Activated T-cell treated with anti-CD3 and anti-CD28 coated beads, Interleukin-2, amount 50 U/mL, for 24 hours (primary cell): ENCODE results near the gene DOK6.

Experiments
- DNase-seq: peaks from one replicate; pipeline ENCODE4 v3.0.0-alpha.2; 2020
- H3K27ac Mint-ChIP-seq: 2 replicates; pipeline ENCODE4 v1.8.0; 2020; ENCODE audit warnings: mild to moderate bottlenecking, mixed read lengths
- H3K27me3 Mint-ChIP-seq: 2 replicates; pipeline ENCODE4 v1.8.0; 2020; ENCODE audit warnings: mixed read lengths
- H3K36me3 Mint-ChIP-seq: 2 replicates; pipeline ENCODE4 v1.8.0; 2020; ENCODE audit warnings: low read depth, mixed read lengths
- H3K4me1 Mint-ChIP-seq: 2 replicates; pipeline ENCODE4 v1.8.0; 2020; ENCODE audit warnings: low read depth, mixed read lengths
- H3K4me3 Mint-ChIP-seq: 2 replicates; pipeline ENCODE4 v1.8.0; 2020; ENCODE audit warnings: mild to moderate bottlenecking, moderate library complexity, mixed read lengths
- H3K9me3 Mint-ChIP-seq: 2 replicates; pipeline ENCODE4 v1.8.0; 2020; ENCODE audit warnings: mixed read lengths

The DOK6 gene

DNA sequence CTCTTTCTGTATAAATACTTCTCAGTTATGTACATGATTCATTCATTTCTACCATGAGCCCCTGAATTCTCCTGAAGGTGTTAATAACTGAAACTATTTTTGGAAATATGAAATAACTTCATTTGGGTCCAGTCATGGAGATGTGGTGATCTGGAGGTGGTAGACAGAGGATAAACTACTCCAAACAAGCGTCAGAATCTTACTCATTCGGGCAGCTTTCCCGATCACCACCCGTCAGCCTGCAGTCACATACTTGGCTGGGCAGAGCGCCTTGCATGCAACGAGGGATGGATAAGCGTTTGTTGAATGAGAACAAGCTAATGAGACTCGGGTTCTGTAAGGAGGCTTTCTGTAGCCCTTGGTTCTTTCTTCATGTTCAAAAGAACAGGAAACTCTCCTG, 324.3 kb downstream of the DOK6 start:
- Mint-ChIP-seq H3K27me3 (no peaks in the 10 kb centered on the region), H3K9me3 (no peaks in the 10 kb centered on the region), H3K4me1 (peaks cover 8% of the 10 kb centered on the region), H3K4me3 (no peak overlapping the region), H3K27ac (no peak overlapping the region), H3K36me3 (peaks cover 3% of the 10 kb centered on the region)
- no peak for DNase-seq

DNA sequence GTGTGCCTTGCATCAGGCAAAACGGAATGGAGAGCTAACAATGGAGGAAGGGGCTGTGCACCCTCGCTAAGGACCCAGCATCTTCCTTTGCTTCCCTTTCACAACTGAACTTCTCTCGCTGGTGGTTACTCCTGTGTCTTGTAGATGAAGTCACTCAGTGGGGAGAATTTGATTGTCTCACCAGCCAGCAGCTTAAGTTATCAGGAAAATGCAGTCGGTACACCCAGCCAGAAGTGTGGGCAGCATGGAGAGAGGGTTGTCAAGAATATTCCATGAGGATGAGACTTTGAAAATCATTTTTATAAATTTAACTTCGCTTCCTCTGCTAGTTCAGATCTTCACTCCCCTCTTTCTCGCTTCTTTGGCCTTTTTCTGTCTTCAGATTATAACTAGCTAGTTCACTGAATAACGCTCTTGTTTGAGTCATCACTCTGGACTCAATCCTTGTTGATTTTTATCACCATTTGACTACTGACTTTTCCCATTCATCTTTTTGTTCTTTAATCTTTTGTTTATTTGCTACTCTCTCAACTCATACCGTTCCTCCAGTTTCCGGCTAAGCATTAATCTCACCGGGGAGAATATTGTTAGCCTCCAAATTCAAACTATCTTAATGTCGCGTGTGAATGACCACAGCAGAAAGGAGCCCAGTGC, 325.3 kb downstream of the DOK6 start:
- Mint-ChIP-seq H3K4me3 (no peak overlapping the region), H3K4me1 (peaks cover 8% of the 10 kb centered on the region), H3K36me3 (peaks cover 3% of the 10 kb centered on the region), H3K27me3 (no peaks in the 10 kb centered on the region), H3K9me3 (no peaks in the 10 kb centered on the region), H3K27ac (no peak overlapping the region)
- DNase-seq, result no peak

DNA sequence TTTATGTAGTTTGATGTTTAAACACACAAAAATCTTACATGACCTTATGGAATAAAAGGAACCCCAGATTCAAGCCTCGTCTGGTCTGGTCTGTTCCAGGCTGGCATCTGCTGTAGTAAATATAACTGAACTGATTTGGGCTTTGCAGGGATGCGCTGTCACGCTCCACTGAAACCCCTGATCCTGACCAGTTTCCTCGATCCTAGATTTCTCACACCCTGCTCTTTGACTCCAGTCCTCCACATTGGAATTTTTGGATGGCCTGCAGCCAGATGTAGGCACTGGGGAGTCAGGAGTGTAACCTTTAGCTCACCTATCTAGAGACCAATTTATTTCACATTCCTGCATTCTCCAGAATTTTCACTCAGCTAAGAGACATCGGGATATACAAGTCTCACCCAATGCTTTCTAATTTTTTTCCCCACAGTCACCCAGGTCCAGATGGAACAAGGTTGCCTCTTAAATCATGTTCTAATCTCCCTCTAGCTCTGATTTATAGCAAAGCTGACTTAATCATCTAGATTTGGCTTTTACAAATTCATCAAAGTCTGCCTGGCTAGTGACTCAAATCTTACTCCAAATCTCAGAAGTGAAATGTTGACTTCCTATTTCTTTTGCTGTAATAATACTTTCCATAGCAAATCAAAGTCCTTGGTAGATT, 327.4 kb downstream of the DOK6 start:
- no peak overlapping the region for H3K27ac Mint-ChIP-seq
- no peak for DNase-seq
- H3K36me3 Mint-ChIP-seq, result peaks cover 3% of the 10 kb centered on the region
- no peak overlapping the region for H3K4me3 Mint-ChIP-seq
- H3K27me3 Mint-ChIP-seq, result no peaks in the 10 kb centered on the region
- H3K4me1 Mint-ChIP-seq, result peaks cover 8% of the 10 kb centered on the region
- H3K9me3 Mint-ChIP-seq, result no peaks in the 10 kb centered on the region

DNA sequence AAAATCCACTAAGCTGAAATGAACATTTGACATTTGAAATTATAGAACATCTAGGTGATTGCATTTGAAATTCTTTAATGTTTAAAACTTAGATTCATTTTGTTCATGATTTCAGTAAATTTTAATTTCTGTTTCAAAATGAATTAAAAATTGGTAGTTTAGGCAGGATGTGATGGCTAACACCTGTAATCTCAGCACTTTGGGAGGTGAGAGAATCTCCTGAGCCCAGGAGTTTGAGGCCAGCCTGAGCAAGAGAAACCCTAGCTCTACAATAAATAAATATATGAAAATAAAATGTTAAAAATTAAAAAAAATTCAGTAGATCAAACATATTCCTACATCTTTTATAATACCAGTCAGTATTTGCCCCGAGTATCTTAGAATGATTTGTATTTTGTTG, 330.0 kb downstream of the DOK6 start:
- DNase-seq, result no peak
- no peak overlapping the region for H3K4me3 Mint-ChIP-seq
- H3K27ac Mint-ChIP-seq, result no peak overlapping the region
- H3K36me3 Mint-ChIP-seq, result peaks cover 5% of the 10 kb centered on the region
- peaks cover 4% of the 10 kb centered on the region for H3K9me3 Mint-ChIP-seq
- peaks cover 5% of the 10 kb centered on the region for H3K4me1 Mint-ChIP-seq
- no peaks in the 10 kb centered on the region for H3K27me3 Mint-ChIP-seq

DNA sequence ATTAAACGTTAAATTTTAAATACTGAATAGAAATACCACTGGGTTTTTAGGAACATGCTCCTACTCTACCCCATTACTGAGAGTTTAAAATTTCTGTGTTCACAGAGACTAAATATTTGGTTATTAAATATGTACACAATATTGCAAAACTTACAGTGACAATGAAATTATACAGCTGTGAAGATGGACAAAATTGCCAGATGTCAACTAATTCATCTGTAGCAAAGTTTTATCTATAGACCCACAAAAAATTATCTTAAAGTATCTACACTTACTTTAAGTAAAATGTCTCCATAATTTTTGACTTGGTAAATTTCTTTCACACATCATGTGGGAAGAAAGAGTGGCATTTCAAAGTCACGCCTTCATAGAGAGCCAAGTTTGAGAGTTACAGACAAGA, 333.8 kb downstream of the DOK6 start:
- Mint-ChIP-seq H3K4me3 (no peak overlapping the region), H3K27ac (no peak overlapping the region), H3K27me3 (no peaks in the 10 kb centered on the region), H3K9me3 (peaks cover 4% of the 10 kb centered on the region), H3K4me1 (no peaks in the 10 kb centered on the region), H3K36me3 (peaks cover 5% of the 10 kb centered on the region)
- no peak for DNase-seq

DNA sequence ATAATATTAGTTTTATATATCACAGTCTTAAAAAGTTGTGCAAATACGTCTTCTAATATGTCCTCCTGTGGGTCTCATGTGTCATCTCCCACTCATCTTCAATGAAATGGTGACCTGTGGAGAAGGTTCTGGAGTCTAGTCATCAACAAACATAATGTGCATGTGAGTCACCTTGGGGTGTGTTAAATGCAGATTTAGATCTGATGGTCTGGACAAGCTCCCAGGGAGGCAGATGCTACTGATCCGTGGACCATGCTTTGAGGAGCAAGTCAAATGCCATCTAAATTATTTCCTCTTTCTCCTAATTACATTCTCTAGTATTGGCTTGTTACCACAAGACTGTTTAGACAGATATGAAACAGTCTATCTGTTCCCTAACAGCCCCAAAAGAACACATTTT, 336.0 kb downstream of the DOK6 start:
- Mint-ChIP-seq H3K4me3 (no peak overlapping the region), H3K27ac (no peak overlapping the region), H3K27me3 (no peaks in the 10 kb centered on the region), H3K36me3 (peaks cover 5% of the 10 kb centered on the region), H3K4me1 (no peaks in the 10 kb centered on the region), H3K9me3 (peaks cover 4% of the 10 kb centered on the region)
- DNase-seq, result no peak

DNA sequence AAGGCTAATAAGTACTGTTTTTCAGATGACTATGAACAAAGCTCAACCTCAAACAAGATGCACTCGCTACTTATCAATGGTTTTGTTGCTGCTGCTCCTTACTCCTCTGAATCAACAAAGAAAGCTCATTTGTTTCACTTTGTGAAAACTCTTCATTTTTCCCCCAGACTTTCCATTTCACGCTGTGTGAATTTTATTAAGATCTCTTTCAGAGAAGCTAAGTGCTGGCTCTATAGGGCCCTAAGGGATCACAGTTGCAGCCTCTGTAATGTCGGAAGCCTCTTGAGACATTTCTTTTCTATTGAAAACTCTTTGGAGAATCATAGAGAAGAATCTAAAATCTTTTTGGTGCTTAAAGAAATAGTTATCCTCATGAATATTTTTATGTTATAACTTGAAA, 337.2 kb downstream of the DOK6 start:
- Mint-ChIP-seq H3K27ac (no peak overlapping the region), H3K27me3 (no peaks in the 10 kb centered on the region), H3K4me3 (no peak overlapping the region), H3K9me3 (peaks cover 4% of the 10 kb centered on the region), H3K36me3 (peaks cover 5% of the 10 kb centered on the region), H3K4me1 (no peaks in the 10 kb centered on the region)
- no peak for DNase-seq

DNA sequence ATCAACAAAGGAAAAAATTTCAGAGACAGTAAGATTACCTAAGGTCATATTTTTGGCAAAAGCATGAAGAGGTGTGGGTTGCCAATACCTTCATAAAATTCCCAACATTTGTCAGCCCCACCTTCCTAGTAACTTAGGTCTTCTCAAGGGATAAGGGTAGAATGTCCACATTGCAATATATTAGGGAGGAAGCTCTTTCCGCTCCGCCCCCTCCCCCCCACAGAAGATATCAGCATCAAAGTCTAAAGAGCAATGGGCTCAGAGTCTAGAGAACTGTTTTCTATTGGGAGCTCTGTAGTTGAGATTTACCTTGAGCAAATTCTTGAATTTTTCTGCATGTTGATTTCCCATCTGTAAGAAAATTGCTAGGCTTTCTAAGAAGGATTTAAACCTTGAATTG, 346.7 kb downstream of the DOK6 start:
- Mint-ChIP-seq H3K27ac (no peak overlapping the region), H3K4me3 (no peak overlapping the region), H3K9me3 (peaks cover 4% of the 10 kb centered on the region), H3K36me3 (peaks cover 14% of the 10 kb centered on the region), H3K4me1 (no peaks in the 10 kb centered on the region), H3K27me3 (no peaks in the 10 kb centered on the region)
- DNase-seq, result no peak

DNA sequence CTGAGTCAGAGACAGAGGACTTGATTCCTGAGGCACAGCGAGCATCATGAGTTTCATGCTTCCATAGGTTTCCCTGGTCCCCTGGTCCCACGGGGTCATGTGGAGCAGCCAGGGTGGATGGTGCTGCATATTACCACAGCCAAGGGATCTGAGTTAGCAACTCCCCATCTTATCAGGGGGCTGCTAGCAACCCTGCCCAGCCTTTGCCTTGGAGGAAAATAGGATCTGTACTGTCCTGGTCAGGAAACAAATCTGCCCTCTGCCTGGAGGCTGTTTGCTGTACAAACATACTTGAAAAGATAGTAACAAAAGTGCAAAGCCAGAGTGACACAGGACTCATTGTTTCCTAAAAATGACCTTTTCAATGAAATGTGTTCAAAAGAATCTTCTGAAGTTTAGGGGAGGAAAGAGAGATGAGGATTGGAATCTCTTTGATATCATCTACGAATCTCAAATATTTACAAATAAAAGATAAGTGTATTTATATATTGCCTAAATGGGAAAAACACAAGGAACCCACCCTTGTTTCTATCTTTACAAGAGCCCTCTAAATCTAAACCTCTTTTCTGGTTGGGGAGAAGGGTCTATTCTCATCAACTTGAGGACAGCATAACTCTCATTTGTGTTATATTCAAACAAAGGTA, 352.2 kb downstream of the DOK6 start:
- no peak overlapping the region for H3K4me3 Mint-ChIP-seq
- no peak for DNase-seq
- peaks cover 14% of the 10 kb centered on the region for H3K9me3 Mint-ChIP-seq
- peaks cover 53% of the 10 kb centered on the region for H3K36me3 Mint-ChIP-seq
- peaks cover 34% of the 10 kb centered on the region for H3K4me1 Mint-ChIP-seq
- H3K27me3 Mint-ChIP-seq, result no peaks in the 10 kb centered on the region
- H3K27ac Mint-ChIP-seq, result no peak overlapping the region

DNA sequence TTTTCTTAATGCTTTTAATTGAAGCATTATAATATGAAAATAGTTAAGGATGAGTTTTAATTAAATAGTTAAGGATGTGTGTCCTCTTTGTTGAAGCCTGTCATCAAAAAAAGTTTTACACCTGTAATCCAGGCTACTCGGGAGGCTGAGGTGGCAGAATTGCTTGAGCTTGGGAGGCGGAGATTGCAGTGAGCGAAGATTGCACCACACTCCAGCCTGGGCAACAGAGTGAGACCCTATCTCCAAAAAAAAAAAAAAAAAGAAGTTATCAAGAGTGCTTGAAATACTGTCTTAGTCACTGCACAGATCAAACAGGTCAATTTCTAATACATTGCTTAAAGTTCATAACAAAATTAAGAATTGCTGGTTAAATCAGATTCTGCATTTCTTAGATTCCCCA, 353.4 kb downstream of the DOK6 start:
- H3K36me3 Mint-ChIP-seq, result peaks cover 51% of the 10 kb centered on the region
- no peak overlapping the region for H3K27ac Mint-ChIP-seq
- H3K4me3 Mint-ChIP-seq, result no peak overlapping the region
- peaks cover 14% of the 10 kb centered on the region for H3K9me3 Mint-ChIP-seq
- peaks cover 44% of the 10 kb centered on the region for H3K4me1 Mint-ChIP-seq
- DNase-seq, result no peak
- H3K27me3 Mint-ChIP-seq, result no peaks in the 10 kb centered on the region

DNA sequence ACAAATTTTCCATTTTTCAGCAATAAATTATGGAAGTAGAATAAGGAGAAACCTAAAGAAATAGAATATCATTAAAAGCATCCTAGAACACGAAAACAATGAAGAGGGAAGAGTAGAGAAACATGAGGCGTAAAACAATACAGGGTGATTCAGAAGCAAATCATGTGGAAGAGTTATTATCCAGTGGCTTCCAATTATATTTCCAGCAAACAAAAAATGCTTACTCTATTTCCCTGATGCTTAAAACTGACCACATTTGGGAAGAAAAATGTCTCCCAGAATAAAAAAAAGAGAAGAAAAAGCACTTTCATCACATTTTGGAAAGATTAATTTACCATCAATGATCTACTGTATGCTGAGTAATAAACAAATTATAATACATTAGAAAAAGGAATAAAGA, 354.4 kb downstream of the DOK6 start:
- no peak for DNase-seq
- Mint-ChIP-seq H3K4me3 (no peak overlapping the region), H3K27ac (no peak overlapping the region), H3K36me3 (peaks cover 50% of the 10 kb centered on the region), H3K9me3 (peaks cover 13% of the 10 kb centered on the region), H3K27me3 (no peaks in the 10 kb centered on the region), H3K4me1 (peaks cover 44% of the 10 kb centered on the region)

DNA sequence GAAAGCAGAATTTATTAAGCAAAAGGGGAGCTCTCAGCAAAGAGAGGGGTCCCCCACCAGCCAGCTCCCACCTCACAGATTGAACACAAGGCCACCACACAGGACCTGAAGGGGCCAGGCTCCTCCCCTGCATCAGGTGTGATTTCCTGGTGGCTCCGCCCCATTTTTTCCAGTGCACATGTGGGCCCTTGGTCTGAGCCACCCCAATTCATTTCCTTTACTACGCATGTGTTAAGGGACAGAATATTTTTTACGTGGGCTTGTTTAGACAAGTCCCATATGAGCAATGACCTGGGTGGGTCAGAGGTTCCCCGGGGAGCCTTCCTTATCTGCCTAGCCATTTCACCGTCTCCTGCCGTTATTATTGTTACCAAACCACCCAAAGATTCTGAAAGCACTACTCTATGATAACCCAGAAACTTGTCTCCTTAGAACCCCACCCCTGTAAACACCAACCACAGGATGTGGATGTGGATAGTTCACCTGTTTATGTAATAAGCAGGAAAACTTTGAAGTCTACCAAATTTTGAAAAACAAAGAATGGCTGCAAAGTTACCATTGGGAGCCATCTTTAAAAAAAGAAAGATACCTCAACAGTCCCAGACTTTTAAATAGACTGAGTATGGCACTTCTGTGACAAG, 355.3 kb downstream of the DOK6 start:
- peak overlapping the region; percentile 60 for H3K27ac Mint-ChIP-seq
- no peak for DNase-seq
- H3K36me3 Mint-ChIP-seq, result peaks cover 40% of the 10 kb centered on the region
- H3K4me3 Mint-ChIP-seq, result no peak overlapping the region
- H3K9me3 Mint-ChIP-seq, result peaks cover 9% of the 10 kb centered on the region
- H3K27me3 Mint-ChIP-seq, result no peaks in the 10 kb centered on the region
- peaks cover 44% of the 10 kb centered on the region for H3K4me1 Mint-ChIP-seq

DNA sequence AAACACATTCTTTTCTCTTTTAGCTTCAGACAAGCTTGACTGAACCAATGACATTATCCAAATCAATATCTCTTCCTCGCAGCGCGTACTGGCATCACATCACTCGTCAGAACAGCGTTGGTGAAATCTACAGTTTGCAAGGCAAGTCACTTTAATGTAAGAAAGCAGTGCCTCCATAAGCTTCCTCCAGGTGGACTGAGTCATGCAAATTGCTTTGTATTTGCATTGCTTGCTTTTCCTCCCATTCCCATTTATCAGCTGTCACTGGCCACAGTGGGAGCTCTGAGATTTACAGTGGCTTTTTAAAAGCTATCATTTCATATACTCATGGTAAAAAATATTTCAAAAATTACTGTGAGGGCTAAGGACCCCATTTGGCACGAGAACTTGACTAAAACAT, 357.0 kb downstream of the DOK6 start:
- peaks cover 44% of the 10 kb centered on the region for H3K4me1 Mint-ChIP-seq
- H3K27me3 Mint-ChIP-seq, result no peaks in the 10 kb centered on the region
- DNase-seq, result no peak
- peaks cover 9% of the 10 kb centered on the region for H3K9me3 Mint-ChIP-seq
- peaks cover 46% of the 10 kb centered on the region for H3K36me3 Mint-ChIP-seq
- H3K4me3 Mint-ChIP-seq, result no peak overlapping the region
- no peak overlapping the region for H3K27ac Mint-ChIP-seq

DNA sequence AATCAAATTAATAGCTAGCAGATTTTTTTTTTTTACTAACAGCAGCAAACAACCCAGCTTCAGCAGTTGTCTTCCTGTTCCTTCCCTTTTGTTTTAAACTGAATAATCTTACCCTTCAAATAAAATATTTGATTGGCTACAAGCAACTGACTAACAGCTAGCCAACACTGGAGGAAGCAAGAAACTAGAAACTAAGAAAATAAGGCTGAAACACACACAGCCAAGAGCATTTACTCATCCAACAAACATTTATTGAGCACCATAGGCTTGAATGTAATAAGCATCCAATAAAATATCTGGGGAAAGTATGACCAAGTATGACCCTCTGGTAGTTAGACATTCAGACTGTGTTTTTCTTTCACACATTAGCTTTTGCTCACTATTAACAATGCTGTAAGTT, 357.8 kb downstream of the DOK6 start:
- peaks cover 44% of the 10 kb centered on the region for H3K36me3 Mint-ChIP-seq
- H3K4me1 Mint-ChIP-seq, result peaks cover 42% of the 10 kb centered on the region
- H3K9me3 Mint-ChIP-seq, result peaks cover 9% of the 10 kb centered on the region
- no peaks in the 10 kb centered on the region for H3K27me3 Mint-ChIP-seq
- no peak overlapping the region for H3K4me3 Mint-ChIP-seq
- H3K27ac Mint-ChIP-seq, result no peak overlapping the region
- no peak for DNase-seq

DNA sequence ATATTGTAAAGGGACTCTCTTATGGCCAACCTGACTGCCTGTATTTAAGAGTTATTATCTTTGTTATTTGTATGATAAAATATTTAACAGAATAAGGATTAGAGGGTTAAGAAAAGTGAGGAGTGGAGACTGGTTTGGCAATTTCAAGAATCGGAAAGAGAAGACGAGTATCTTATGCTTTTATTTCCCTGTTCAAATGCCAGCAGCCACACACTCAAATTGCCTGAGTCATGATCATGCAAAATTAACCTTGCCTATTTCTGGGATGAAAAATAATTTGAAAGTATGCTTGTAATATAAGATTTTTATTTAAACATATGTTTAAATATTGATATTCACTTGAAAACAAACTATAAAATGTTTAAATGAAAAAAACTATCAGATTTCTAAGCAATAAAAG, 358.4 kb downstream of the DOK6 start:
- peaks cover 41% of the 10 kb centered on the region for H3K4me1 Mint-ChIP-seq
- H3K9me3 Mint-ChIP-seq, result peaks cover 9% of the 10 kb centered on the region

More for the DNA sequence above, 358.4 kb downstream of the DOK6 start:
- Mint-ChIP-seq H3K36me3 (peaks cover 41% of the 10 kb centered on the region), H3K27me3 (no peaks in the 10 kb centered on the region), H3K27ac (no peak overlapping the region), H3K4me3 (no peak overlapping the region)
- no peak for DNase-seq
